Measurements from ENCODE around the gene PAXIP1.
"Not testable (repeated sequence)": the region's sequence is repeated elsewhere in the genome, so short reads cannot be mapped to it uniquely, and the experiment has no call there.

The PAXIP1 gene, protein sequence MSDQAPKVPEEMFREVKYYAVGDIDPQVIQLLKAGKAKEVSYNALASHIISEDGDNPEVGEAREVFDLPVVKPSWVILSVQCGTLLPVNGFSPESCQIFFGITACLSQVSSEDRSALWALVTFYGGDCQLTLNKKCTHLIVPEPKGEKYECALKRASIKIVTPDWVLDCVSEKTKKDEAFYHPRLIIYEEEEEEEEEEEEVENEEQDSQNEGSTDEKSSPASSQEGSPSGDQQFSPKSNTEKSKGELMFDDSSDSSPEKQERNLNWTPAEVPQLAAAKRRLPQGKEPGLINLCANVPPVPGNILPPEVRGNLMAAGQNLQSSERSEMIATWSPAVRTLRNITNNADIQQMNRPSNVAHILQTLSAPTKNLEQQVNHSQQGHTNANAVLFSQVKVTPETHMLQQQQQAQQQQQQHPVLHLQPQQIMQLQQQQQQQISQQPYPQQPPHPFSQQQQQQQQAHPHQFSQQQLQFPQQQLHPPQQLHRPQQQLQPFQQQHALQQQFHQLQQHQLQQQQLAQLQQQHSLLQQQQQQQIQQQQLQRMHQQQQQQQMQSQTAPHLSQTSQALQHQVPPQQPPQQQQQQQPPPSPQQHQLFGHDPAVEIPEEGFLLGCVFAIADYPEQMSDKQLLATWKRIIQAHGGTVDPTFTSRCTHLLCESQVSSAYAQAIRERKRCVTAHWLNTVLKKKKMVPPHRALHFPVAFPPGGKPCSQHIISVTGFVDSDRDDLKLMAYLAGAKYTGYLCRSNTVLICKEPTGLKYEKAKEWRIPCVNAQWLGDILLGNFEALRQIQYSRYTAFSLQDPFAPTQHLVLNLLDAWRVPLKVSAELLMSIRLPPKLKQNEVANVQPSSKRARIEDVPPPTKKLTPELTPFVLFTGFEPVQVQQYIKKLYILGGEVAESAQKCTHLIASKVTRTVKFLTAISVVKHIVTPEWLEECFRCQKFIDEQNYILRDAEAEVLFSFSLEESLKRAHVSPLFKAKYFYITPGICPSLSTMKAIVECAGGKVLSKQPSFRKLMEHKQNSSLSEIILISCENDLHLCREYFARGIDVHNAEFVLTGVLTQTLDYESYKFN

DNA sequence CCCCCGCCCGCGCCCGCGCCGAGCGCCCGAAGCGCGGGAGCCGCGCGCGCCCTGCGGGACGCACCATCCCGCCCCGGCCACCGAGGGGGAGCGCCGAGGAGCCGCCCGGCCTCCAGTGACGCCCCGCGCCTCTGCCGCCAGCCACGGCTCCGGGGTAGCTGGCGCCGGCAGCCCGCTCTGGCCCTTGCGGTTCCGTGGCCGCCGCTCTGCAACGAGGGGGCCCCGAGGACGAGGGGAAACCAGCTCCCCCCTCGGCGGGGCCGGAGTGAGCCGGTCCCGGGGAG is at the start of gene PAXIP1:
PAXIP1 (minus strand) TSS at position 33 of the 284 bp plus-strand sequence. CDS start 195 bp downstream, outside the sequence.
- no peak for DNase-seq
- H3K4me3 ChIP-seq (ENCODE audit: low read depth, low read length): peak within 1 kb of the TSS; percentile 86
- in situ Hi-C loops (cut with HindIII; ENCODE audit: low pct_ligation_motif_present, low sequenced_read_pairs): no loop called here
- peak within 1 kb of the TSS; percentile 100 for H3K27ac ChIP-seq
- H3K27me3 ChIP-seq (replicated peaks): no peaks in the 10 kb centered on the region
- peaks cover under 1% of the 10 kb centered on the region for H3K36me3 ChIP-seq (replicated peaks)
- TF ChIP-seq, protein P1, sequence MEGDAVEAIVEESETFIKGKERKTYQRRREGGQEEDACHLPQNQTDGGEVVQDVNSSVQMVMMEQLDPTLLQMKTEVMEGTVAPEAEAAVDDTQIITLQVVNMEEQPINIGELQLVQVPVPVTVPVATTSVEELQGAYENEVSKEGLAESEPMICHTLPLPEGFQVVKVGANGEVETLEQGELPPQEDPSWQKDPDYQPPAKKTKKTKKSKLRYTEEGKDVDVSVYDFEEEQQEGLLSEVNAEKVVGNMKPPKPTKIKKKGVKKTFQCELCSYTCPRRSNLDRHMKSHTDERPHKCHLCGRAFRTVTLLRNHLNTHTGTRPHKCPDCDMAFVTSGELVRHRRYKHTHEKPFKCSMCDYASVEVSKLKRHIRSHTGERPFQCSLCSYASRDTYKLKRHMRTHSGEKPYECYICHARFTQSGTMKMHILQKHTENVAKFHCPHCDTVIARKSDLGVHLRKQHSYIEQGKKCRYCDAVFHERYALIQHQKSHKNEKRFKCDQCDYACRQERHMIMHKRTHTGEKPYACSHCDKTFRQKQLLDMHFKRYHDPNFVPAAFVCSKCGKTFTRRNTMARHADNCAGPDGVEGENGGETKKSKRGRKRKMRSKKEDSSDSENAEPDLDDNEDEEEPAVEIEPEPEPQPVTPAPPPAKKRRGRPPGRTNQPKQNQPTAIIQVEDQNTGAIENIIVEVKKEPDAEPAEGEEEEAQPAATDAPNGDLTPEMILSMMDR (IDR thresholded peaks at IDR 0.05; ENCODE audit: low read depth, low read length, missing control alignments): no peak

DNA sequence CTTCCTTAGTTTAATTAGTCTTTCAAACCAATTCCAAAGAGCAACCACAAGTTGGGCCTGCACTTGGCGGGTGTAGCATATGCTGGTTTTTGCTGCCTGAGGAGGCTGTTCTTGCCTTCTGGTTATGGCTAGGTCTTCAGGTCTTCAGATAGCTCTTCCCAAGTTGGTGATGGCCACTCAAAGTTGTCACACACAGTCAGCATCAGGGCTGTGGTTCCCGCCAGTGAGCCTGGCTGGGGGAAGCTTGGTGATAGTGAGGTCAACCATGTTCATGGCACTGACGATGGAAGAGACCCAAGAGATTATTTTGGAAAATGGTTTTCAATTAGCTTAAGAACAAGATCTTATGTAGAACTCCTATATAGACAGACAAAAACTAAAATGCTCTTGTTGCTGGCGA is 48.4 kb upstream of the PAXIP1 start:
- no peak for DNase-seq
- H3K4me3 ChIP-seq (ENCODE audit: low read depth, low read length): no peak overlapping the region
- in situ Hi-C loops (cut with HindIII; ENCODE audit: low pct_ligation_motif_present, low sequenced_read_pairs): no loop called here
- H3K36me3 ChIP-seq (replicated peaks): no peaks in the 10 kb centered on the region
- no peaks in the 10 kb centered on the region for H3K27me3 ChIP-seq (replicated peaks)
- TF ChIP-seq, protein P1 (IDR thresholded peaks at IDR 0.05; ENCODE audit: low read depth, low read length, missing control alignments): no peak
- no peak overlapping the region for H3K27ac ChIP-seq

DNA sequence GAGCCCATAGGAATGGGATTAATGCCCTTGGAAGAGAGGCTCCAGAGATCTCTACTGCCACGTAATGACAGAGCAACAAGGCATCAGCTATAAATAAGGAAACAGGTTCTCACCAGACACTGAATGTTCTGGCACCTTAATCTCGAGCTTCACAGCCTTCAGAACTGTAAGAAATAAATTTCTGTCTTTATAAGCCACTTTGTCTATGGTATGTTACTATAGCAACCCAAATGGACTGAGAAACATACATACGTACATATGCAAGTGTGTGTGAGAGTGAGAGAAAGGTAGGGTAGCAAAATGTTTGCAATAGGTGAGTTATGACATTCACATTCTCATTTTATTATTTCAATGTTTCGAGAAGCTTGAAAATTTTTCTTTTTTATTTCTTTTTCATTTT is 45.1 kb upstream of the PAXIP1 start:
- Histone ChIP-seq H3K27me3 (replicated peaks) (no peaks in the 10 kb centered on the region), H3K4me3 (ENCODE audit: low read depth, low read length) (no peak overlapping the region), H3K27ac (no peak overlapping the region), H3K36me3 (replicated peaks) (no peaks in the 10 kb centered on the region)
- no peak for DNase-seq
- TF ChIP-seq, protein P1 (IDR thresholded peaks at IDR 0.05; ENCODE audit: low read depth, low read length, missing control alignments): no peak
- in situ Hi-C loops (cut with HindIII; ENCODE audit: low pct_ligation_motif_present, low sequenced_read_pairs): no loop called here

DNA sequence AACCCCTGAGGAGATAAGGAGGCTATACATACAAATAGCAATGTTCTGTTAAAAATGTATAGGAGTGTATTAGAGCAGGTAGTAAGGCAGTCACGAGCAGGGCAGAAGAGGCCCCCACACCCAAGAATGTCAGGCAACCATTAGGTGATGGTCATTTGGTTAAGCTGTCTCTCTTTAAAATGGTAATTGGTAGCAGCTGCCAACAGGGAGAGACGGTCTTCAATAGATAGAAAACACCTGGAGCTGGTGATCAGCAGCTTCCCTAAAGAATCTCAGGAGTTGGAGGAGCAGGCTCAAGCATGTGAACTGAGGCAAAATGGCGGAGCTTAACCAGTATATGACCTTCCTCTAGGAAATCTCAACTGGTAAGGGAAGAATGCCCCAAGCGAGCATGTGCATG is 40.8 kb upstream of the PAXIP1 start:
- Histone ChIP-seq H3K27ac (no peak overlapping the region), H3K27me3 (replicated peaks) (no peaks in the 10 kb centered on the region), H3K4me3 (ENCODE audit: low read depth, low read length) (no peak overlapping the region), H3K36me3 (replicated peaks) (no peaks in the 10 kb centered on the region)
- DNase-seq: no peak
- in situ Hi-C loops (cut with HindIII; ENCODE audit: low pct_ligation_motif_present, low sequenced_read_pairs): no loop called here
- TF ChIP-seq, protein P1 (IDR thresholded peaks at IDR 0.05; ENCODE audit: low read depth, low read length, missing control alignments): no peak

DNA sequence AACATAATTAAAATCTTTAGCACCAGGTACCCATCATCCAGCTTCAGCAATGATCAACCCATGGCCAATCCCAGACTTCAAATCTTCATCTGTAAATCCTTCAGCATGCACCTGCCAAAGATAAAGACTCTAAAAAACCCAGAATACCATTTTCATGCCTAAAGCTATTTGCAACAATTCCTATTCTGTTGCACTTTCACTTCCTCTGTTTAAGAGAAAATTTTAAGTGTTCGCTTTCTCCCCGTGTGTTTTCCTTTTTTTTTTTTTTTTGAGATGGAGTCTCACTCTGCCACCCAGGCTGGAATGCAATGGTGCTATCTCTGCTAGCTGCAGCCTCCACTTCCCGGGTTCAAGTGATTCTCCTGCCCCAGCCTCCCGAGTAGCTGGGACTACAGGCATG is 35.4 kb upstream of the PAXIP1 start:
- Histone ChIP-seq H3K4me3 (ENCODE audit: low read depth, low read length) (no peak overlapping the region), H3K27ac (no peak overlapping the region), H3K36me3 (replicated peaks) (no peaks in the 10 kb centered on the region), H3K27me3 (replicated peaks) (no peaks in the 10 kb centered on the region)
- no peak for DNase-seq
- in situ Hi-C loops (cut with HindIII; ENCODE audit: low pct_ligation_motif_present, low sequenced_read_pairs): no loop called here
- TF ChIP-seq, protein P1 (IDR thresholded peaks at IDR 0.05; ENCODE audit: low read depth, low read length, missing control alignments): no peak

DNA sequence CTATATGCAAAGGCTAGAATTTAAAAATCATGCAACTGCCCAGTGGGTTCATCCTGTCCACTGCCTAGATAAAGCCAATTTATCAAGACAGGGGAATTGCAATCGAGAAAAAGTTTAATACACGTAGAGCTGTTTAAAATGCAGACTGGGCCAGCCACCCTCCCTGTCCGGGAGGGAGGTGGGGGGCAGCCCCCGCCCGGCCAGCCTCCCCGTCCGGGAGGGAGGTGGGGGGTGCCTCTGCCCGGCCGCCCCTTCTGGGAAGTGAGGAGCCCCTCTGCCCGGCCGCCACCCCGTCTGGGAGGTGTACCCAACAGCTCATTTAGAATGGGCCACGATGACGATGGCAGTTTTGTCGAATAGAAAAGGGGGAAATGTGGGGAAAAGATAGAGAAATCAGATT is 31.6 kb upstream of the PAXIP1 start:
- H3K36me3 ChIP-seq (replicated peaks); H3K27ac ChIP-seq; in situ Hi-C loops (cut with HindIII; ENCODE audit: low pct_ligation_motif_present, low sequenced_read_pairs); H3K27me3 ChIP-seq (replicated peaks); H3K4me3 ChIP-seq (ENCODE audit: low read depth, low read length); DNase-seq: not testable (repeated sequence)
